Measurements from ENCODE around the gene RAET1E.
"Not testable (repeated sequence)": the region's sequence is repeated elsewhere in the genome, so short reads cannot be mapped to it uniquely, and the experiment has no call there.

GRCh38 chr6:149908480-149908879 lies 10.6 kb upstream of the RAET1E start:
- not testable (repeated sequence) for TF ChIP-seq POLR2A (IDR thresholded peaks at IDR 0.05; ENCODE audit: low read length); GATA1 (IDR thresholded peaks at IDR 0.05; ENCODE audit: low read depth, low read length)
